ENCODE results near the gene DDR2.
"Not testable (repeated sequence)": the region's sequence is repeated elsewhere in the genome, so short reads cannot be mapped to it uniquely, and the experiment has no call there.

The DDR2 gene

GRCh38 chr1:162710780-162711465, 78.7 kb downstream of the DDR2 start:
- TF ChIP-seq JUND (IDR thresholded peaks at IDR 0.05; ENCODE audit: low read depth), result no peak
- no peak for DNase-seq (ENCODE audit: low read depth in 1 of 2, low spot score in 1 of 2)
- in situ Hi-C loops (cut with HindIII; ENCODE audit: low pct_unique_long_range_greater_than_20kb, low sequenced_read_pairs), result no loop called here

GRCh38 chr1:162712317-162713029, 80.2 kb downstream of the DDR2 start:
- DNase-seq (ENCODE audit: low read depth in 1 of 2, low spot score in 1 of 2), result no peak
- TF ChIP-seq JUND (IDR thresholded peaks at IDR 0.05; ENCODE audit: low read depth), result no peak
- in situ Hi-C loops (cut with HindIII; ENCODE audit: low pct_unique_long_range_greater_than_20kb, low sequenced_read_pairs), result no loop called here

DNA sequence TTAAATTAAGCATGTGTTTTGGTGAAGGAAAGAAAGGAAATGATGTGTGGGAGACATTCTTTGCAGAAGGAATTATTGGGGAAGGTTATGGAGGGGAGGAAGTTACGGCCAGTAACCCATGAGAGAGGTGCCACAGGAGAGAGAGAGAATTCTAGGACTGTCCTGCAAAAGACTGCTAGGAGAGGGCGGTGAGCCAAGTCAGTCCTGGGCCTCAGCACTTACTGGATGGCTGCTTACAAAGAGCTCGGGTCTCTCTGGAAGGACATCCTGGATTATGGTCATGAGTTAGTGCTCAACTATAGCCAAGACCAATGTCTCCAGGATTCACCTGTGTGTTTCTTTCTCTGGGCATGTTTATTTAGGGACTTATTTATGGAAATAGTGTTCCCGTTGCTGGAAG, 83.9 kb downstream of the DDR2 start:
- in situ Hi-C loops (cut with HindIII; ENCODE audit: low pct_unique_long_range_greater_than_20kb, low sequenced_read_pairs), result no loop called here
- TF ChIP-seq JUND (IDR thresholded peaks at IDR 0.05; ENCODE audit: low read depth), result no peak
- DNase-seq (ENCODE audit: low read depth in 1 of 2, low spot score in 1 of 2), result no peak

DNA sequence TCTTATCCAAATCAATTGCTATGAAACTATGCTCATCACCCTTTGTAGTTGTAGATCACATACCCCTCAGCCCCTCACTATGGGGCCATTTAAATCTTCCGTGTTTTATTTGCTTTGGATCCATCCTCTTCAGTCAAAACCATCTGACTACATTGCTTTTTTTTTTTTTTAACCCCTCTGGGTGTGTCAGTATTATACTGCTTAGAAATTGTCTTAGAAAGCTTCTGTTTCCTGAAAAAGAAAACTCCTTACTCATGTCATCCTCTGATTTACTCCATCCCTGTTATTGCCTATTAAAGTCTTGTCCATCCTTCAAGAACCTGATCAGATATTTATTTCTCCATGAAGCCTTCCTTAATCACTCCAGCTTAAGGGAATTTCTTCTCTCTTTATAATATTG, 84.3 kb downstream of the DDR2 start:
- DNase-seq (ENCODE audit: low read depth in 1 of 2, low spot score in 1 of 2), result no peak
- no peak for TF ChIP-seq JUND (IDR thresholded peaks at IDR 0.05; ENCODE audit: low read depth)
- in situ Hi-C loops (cut with HindIII; ENCODE audit: low pct_unique_long_range_greater_than_20kb, low sequenced_read_pairs), result no loop called here

DNA sequence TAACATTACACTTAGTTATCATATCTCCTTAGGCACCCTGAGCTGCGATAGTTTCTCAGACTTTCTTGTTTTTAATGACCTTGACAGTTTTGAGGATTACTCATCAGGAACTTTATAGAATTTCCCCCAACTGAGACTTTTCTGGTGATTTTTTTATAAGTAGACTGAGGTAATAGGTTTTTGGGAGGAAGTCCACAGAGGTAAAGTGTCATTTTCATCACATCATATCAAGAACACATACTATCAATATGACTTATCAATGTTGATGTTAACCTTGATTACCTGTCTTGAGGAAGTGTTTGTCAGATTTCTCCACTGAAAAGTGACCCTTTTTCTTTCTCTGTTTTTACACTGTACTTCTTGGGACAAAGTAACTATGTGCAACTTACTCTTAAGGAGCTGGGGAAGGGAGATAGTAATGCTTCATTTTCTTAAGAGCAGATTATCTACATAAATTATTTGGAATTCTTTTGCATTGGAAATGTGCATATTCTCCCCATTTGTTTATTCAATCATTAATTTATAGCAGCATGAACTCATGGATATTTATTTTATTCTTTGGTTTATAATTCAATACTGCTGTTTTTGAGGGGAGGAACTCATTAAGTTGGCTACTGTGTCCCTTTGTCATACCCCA, 85.4 kb downstream of the DDR2 start:
- TF ChIP-seq JUND (IDR thresholded peaks at IDR 0.05; ENCODE audit: low read depth), result no peak
- in situ Hi-C loops (cut with HindIII; ENCODE audit: low pct_unique_long_range_greater_than_20kb, low sequenced_read_pairs), result no loop called here
- no peak for DNase-seq (ENCODE audit: low read depth in 1 of 2, low spot score in 1 of 2)

- no peak for DNase-seq (ENCODE audit: low read depth in 1 of 2, low spot score in 1 of 2)
- in situ Hi-C loops (cut with HindIII; ENCODE audit: low pct_unique_long_range_greater_than_20kb, low sequenced_read_pairs), result no loop called here
- TF ChIP-seq JUND (IDR thresholded peaks at IDR 0.05; ENCODE audit: low read depth), result no peak
Measured at GRCh38 chr1:162719678-162720077, 87.4 kb downstream of the DDR2 start.

DNA sequence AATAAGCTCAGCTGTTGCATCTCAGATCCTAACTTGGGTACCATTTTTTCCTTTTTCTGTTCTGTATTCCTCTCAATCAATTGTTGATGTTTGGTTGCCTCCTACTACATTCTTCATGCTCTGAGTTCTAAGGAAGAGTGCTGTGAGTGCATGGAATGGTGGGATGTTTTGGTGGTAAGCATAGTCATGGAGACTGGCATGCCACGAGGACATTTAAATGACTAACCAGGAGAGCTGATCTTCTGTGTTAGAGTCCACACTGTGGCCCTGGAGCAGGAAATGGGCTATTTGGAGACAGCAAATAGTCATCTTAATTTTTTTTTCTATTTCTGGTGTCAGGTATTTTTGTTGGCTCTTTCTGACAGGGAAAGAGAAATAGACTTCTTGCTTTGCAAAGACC, 88.7 kb downstream of the DDR2 start:
- TF ChIP-seq JUND (IDR thresholded peaks at IDR 0.05; ENCODE audit: low read depth), result no peak
- in situ Hi-C loops (cut with HindIII; ENCODE audit: low pct_unique_long_range_greater_than_20kb, low sequenced_read_pairs), result no loop called here
- no peak for DNase-seq (ENCODE audit: low read depth in 1 of 2, low spot score in 1 of 2)

- in situ Hi-C loops (cut with HindIII; ENCODE audit: low pct_unique_long_range_greater_than_20kb, low sequenced_read_pairs), result no loop called here
- no peak for DNase-seq (ENCODE audit: low read depth in 1 of 2, low spot score in 1 of 2)
Measured at GRCh38 chr1:162721471-162721870, 89.2 kb downstream of the DDR2 start.

DNA sequence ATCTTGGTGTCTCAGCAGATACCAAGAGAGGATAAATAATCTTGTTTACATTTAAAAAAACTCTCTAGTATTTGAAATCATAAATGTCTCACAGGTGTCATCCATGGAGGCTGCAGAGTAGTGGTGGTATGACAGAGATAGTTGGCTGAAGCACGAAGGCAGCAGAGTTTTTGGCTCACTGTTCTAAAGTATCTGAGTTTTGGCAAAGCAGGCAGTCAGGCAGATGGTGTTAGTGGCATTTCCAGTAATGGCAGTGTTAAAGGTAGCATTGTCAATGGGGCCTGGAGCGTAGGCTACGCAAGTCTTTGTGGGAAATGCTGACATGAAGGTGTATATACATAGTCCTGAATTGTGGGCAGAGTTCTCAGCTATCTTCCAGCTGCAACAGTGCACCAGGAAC, 89.8 kb downstream of the DDR2 start:
- DNase-seq (ENCODE audit: low read depth in 1 of 2, low spot score in 1 of 2), result no peak
- in situ Hi-C loops (cut with HindIII; ENCODE audit: low pct_unique_long_range_greater_than_20kb, low sequenced_read_pairs), result no loop called here
- no peak for TF ChIP-seq JUND (IDR thresholded peaks at IDR 0.05; ENCODE audit: low read depth)

More at GRCh38 chr1:162721471-162721870, 89.2 kb downstream of the DDR2 start:
- no peak for TF ChIP-seq JUND (IDR thresholded peaks at IDR 0.05; ENCODE audit: low read depth)

GRCh38 chr1:162724583-162725120, 92.4 kb downstream of the DDR2 start:
- no peak for TF ChIP-seq JUND (IDR thresholded peaks at IDR 0.05; ENCODE audit: low read depth)
- in situ Hi-C loops (cut with HindIII; ENCODE audit: low pct_unique_long_range_greater_than_20kb, low sequenced_read_pairs), result no loop called here
- DNase-seq (ENCODE audit: low read depth in 1 of 2, low spot score in 1 of 2), result no peak

GRCh38 chr1:162725301-162725837, 93.1 kb downstream of the DDR2 start:
- TF ChIP-seq JUND (IDR thresholded peaks at IDR 0.05; ENCODE audit: low read depth), result no peak
- in situ Hi-C loops (cut with HindIII; ENCODE audit: low pct_unique_long_range_greater_than_20kb, low sequenced_read_pairs), result no loop called here
- no peak for DNase-seq (ENCODE audit: low read depth in 1 of 2, low spot score in 1 of 2)

DNA sequence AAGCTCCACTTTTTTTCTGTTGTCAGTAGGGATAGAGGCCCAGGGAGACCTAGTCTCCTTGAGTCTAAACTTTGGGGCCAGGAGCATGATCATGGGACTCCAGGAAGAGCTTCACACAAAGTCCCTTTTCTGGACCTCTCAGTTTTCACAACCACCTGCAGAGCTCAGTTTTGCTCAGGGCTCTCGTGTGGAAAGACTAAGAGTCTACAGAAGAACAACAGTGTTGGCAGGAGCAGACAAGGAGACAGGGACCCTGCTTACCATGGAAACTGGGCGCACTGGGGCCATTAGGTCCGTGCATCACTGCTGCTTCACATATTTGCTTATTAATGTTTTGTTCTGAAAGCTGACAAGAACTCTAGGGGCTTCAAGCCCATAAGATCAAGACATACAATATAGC, 94.3 kb downstream of the DDR2 start:
- DNase-seq (ENCODE audit: low read depth in 1 of 2, low spot score in 1 of 2), result no peak
- no peak for TF ChIP-seq JUND (IDR thresholded peaks at IDR 0.05; ENCODE audit: low read depth)
- in situ Hi-C loops (cut with HindIII; ENCODE audit: low pct_unique_long_range_greater_than_20kb, low sequenced_read_pairs), result no loop called here

- in situ Hi-C loops (cut with HindIII; ENCODE audit: low pct_unique_long_range_greater_than_20kb, low sequenced_read_pairs); DNase-seq (ENCODE audit: low read depth in 1 of 2, low spot score in 1 of 2): not testable (repeated sequence)
Measured at GRCh38 chr1:162727493-162727892, 95.2 kb downstream of the DDR2 start.
